H9 (cell line): Measurements from ENCODE around the gene NKAPD1. TPM values are rescaled to one million over a fixed set of nuclear protein-coding genes. Genes with fewer than 3 reads are reported as not detected.

Source experiments
- DNase-seq: peaks from one replicate; pipeline ENCODE4 v3.0.0-alpha.2; 2017
- H2AFZ ChIP-seq: one replicate; pipeline ENCODE4 v1.6.1; 2013; ENCODE audit warnings: mild to moderate bottlenecking, low read length, control low read depth, moderate library complexity
- H2AK5ac ChIP-seq: 2 replicates; pipeline ENCODE4 v1.6.1; 2013; ENCODE audit warnings: low read length, control low read depth, mixed read lengths; ENCODE audit not compliant: insufficient read length
- H2BK120ac ChIP-seq: one replicate; pipeline ENCODE4 v1.6.1; 2013; ENCODE audit warnings: low read depth, mild to moderate bottlenecking, low read length, control low read depth, inconsistent platforms; ENCODE audit not compliant: poor library complexity, severe bottlenecking
- H2BK12ac ChIP-seq: 2 replicates; pipeline ENCODE4 v1.6.1; 2013; ENCODE audit warnings: low read length, control low read depth, mixed read lengths, low read depth; ENCODE audit not compliant: insufficient read length
- H2BK15ac ChIP-seq: 2 replicates; pipeline ENCODE4 v1.6.1; 2013; ENCODE audit warnings: low read depth, low read length, control low read depth
- H2BK20ac ChIP-seq: one replicate; pipeline ENCODE4 v1.6.1; 2013; ENCODE audit warnings: low read depth, mild to moderate bottlenecking, low read length, control low read depth, inconsistent platforms; ENCODE audit not compliant: poor library complexity, severe bottlenecking
- H2BK5ac ChIP-seq: 2 replicates; pipeline ENCODE4 v1.6.1; 2013; ENCODE audit warnings: low read length, control low read depth, mixed read lengths; ENCODE audit not compliant: insufficient read length
- H3K14ac ChIP-seq: 2 replicates; pipeline ENCODE4 v1.6.1; 2013; ENCODE audit warnings: low read length, control low read depth; ENCODE audit not compliant: insufficient read depth
- H3K18ac ChIP-seq: 2 replicates; pipeline ENCODE4 v1.6.1; 2013; ENCODE audit warnings: low read depth, mild to moderate bottlenecking, mixed read lengths, low read length, control low read depth; ENCODE audit not compliant: insufficient read length
- H3K23ac ChIP-seq: 2 replicates; pipeline ENCODE4 v1.6.1; 2013; ENCODE audit warnings: low read length, control low read depth, mixed read lengths, low read depth; ENCODE audit not compliant: insufficient read length
- H3K23me2 ChIP-seq: 2 replicates; pipeline ENCODE4 v1.6.1; 2013; ENCODE audit warnings: low read depth, mild to moderate bottlenecking, mixed read lengths, low read length, control low read depth; ENCODE audit not compliant: insufficient read length, poor library complexity, severe bottlenecking
- H3K27ac ChIP-seq: 2 replicates; pipeline ENCODE4 v1.5.1; 2013; ENCODE audit warnings: low read length, control low read depth, mixed read lengths, low read depth; ENCODE audit not compliant: insufficient read length
- H3K27me3 ChIP-seq: 2 replicates; pipeline ENCODE4 v1.6.1; 2013; ENCODE audit warnings: low read length, control low read depth, inconsistent platforms; ENCODE audit not compliant: insufficient read depth
- H3K4ac ChIP-seq: 2 replicates; pipeline ENCODE4 v1.6.1; 2013; ENCODE audit warnings: low read depth, mild to moderate bottlenecking, control low read depth, inconsistent platforms, low read length, moderate library complexity
- H3K4me1 ChIP-seq: 2 replicates; pipeline ENCODE4 v1.6.1; 2013; ENCODE audit warnings: low read length, control low read depth, inconsistent platforms; ENCODE audit not compliant: insufficient read depth
- H3K4me2 ChIP-seq: 2 replicates; pipeline ENCODE4 v1.6.1; 2013; ENCODE audit warnings: low read length, control low read depth, mixed read lengths; ENCODE audit not compliant: insufficient read length, insufficient read depth
- H3K56ac ChIP-seq: 2 replicates; pipeline ENCODE4 v1.6.1; 2013; ENCODE audit warnings: low read depth, mild to moderate bottlenecking, mixed read lengths, low read length, control low read depth; ENCODE audit not compliant: insufficient read length
- H3K79me1 ChIP-seq: 2 replicates; pipeline ENCODE4 v1.6.1; 2013; ENCODE audit warnings: low read depth, mild to moderate bottlenecking, moderate library complexity, low read length, control low read depth, inconsistent platforms; ENCODE audit not compliant: insufficient read depth, poor library complexity, severe bottlenecking
- H3K79me2 ChIP-seq: 2 replicates; pipeline ENCODE4 v1.6.1; 2013; ENCODE audit warnings: low read length, control low read depth, inconsistent platforms; ENCODE audit not compliant: insufficient read depth
- H3K9ac ChIP-seq: 2 replicates; pipeline ENCODE4 v1.6.1; 2013; ENCODE audit warnings: low read length, control low read depth, mixed read lengths; ENCODE audit not compliant: insufficient read length; ENCODE audit errors: extremely low read depth
- H3K9me3 ChIP-seq: one replicate; pipeline ENCODE4 v1.6.1; 2013; ENCODE audit warnings: low read depth, low read length, inconsistent platforms; ENCODE audit not compliant: control insufficient read depth
- H3T11ph ChIP-seq: one replicate; pipeline ENCODE4 v1.6.1; 2013; ENCODE audit warnings: mild to moderate bottlenecking, low read length, control low read depth, inconsistent platforms
- H4K20me1 ChIP-seq: one replicate; pipeline ENCODE4 v1.6.1; 2013; ENCODE audit not compliant: control insufficient read depth, insufficient read length, insufficient read depth
- H4K5ac ChIP-seq: 2 replicates; pipeline ENCODE4 v1.6.1; 2013; ENCODE audit warnings: low read depth, mild to moderate bottlenecking, mixed read lengths, low read length, control low read depth; ENCODE audit not compliant: insufficient read length
- H4K8ac ChIP-seq: replicated peaks from 2 replicates; pipeline ENCODE4 v1.6.1; 2013; ENCODE audit warnings: low read length, control low read depth, mixed read lengths, low read depth; ENCODE audit not compliant: insufficient read length
- H4K91ac ChIP-seq: 2 replicates; pipeline ENCODE4 v1.6.1; 2013; ENCODE audit warnings: low read depth, mild to moderate bottlenecking, moderate library complexity, mixed read lengths, low read length, control low read depth; ENCODE audit not compliant: insufficient read length
- H3K27ac Mint-ChIP-seq, 3 experiments: 2 replicates in 2 of 3; 3 replicates in 1 of 3; pipeline ENCODE4 v1.8.0; 2020 to 2021; ENCODE audit warnings: mixed read lengths in 3 of 3, mild to moderate bottlenecking in 1 of 3, moderate library complexity in 1 of 3
- H3K27me3 Mint-ChIP-seq: 2 replicates; pipeline ENCODE4 v1.8.0; 2021; ENCODE audit warnings: low read depth, mild to moderate bottlenecking, moderate library complexity, mixed read lengths
- H3K36me3 Mint-ChIP-seq, 3 experiments: 2 replicates in 2 of 3; 3 replicates in 1 of 3; pipeline ENCODE4 v1.8.0; 2020 to 2021; ENCODE audit warnings: low read depth in 3 of 3, mixed read lengths in 3 of 3; ENCODE audit not compliant: insufficient read depth in 1 of 3
- H3K4me1 Mint-ChIP-seq, 2 experiments: 2 replicates each; pipeline ENCODE4 v1.8.0; 2020; ENCODE audit warnings: mixed read lengths in 2 of 2
- H3K4me3 Mint-ChIP-seq, 2 experiments: 2 replicates in 1 of 2; 3 replicates in 1 of 2; pipeline ENCODE4 v1.8.0; 2020 to 2021; ENCODE audit warnings: mild to moderate bottlenecking in 2 of 2, mixed read lengths in 2 of 2, moderate library complexity in 1 of 2
- H3K9me3 Mint-ChIP-seq, 2 experiments: 2 replicates in 1 of 2; 3 replicates in 1 of 2; pipeline ENCODE4 v1.8.0; 2020; ENCODE audit warnings: mild to moderate bottlenecking in 2 of 2, mixed read lengths in 2 of 2, moderate library complexity in 1 of 2
- CTCF ChIP-seq: fragments of 200-600 bp; sonication (generic); conservative IDR thresholded peaks from 3 replicates; pipeline ENCODE4 v1.8.0; 2021; ENCODE audit warnings: antibody characterized with exemption, mild to moderate bottlenecking
- whole genome bisulfite sequencing: extraction: QIAGEN DNeasy Blood & Tissue Kit; methylation state at CpG from one replicate; pipeline ENCODE4 v1.1.7; 2013; ENCODE audit warnings: missing lambda C conversion rate, low lambda C conversion rate, mixed read lengths; ENCODE audit not compliant: insufficient read length; ENCODE audit errors: extremely low coverage; 5-methylcytosine and 5-hydroxymethylcytosine counted together
- total RNA-seq: library from RNA; stranded (reverse); gene quantifications from 2 replicates; pipeline ENCODE4 v1.2.1, GENCODE V29; 2021

The NKAPD1 gene
- total RNA-seq, 1 experiment from 2014 or later, result 25.9 TPM

GRCh38 chr11:112051768-112052167 is 22.3 kb upstream of the NKAPD1 start:
- Mint-ChIP-seq H3K27ac (no peak overlapping the region), H3K27me3 (no peaks in the 10 kb centered on the region), H3K4me3 (no peak overlapping the region), H3K36me3 (peaks cover 41 to 80% (median 79%) of the 10 kb centered on the region in 3 experiments; a peak in 6 of 7 replicates), H3K9me3 (no peaks in the 10 kb centered on the region), H3K4me1 (no peaks in the 10 kb centered on the region)
- Histone ChIP-seq H4K20me1 (no peaks in the 10 kb centered on the region), H3K9me3 (no peaks in the 10 kb centered on the region), H3K18ac (no peak overlapping the region), H3K56ac (no peak overlapping the region), H3K14ac (no peak overlapping the region), H4K91ac (no peak overlapping the region), H2AK5ac (no peak overlapping the region), H3K23ac (no peak overlapping the region), H3K4ac (no peak overlapping the region), H3K4me2 (no peak overlapping the region), H2BK20ac (no peak overlapping the region), H2AFZ (no peak overlapping the region), H2BK15ac (no peak overlapping the region), H3K79me1 (no peaks in the 10 kb centered on the region), H3K79me2 (no peaks in the 10 kb centered on the region), H2BK5ac (no peak overlapping the region), H4K8ac (no peak overlapping the region), H4K5ac (no peak overlapping the region), H3K9ac (no peak overlapping the region), H3K4me1 (no peaks in the 10 kb centered on the region), H3K27ac (no peak overlapping the region), H2BK120ac (no peak overlapping the region), H3K23me2 (no peaks in the 10 kb centered on the region), H3T11ph (no peak overlapping the region), H2BK12ac (no peak overlapping the region), H3K27me3 (no peaks in the 10 kb centered on the region)
- no peak for DNase-seq
- TF ChIP-seq CTCF, result no peak
- WGBS, result no CpG with 5 or more reads among the region's 3 CpGs
